Measurements from ENCODE around the gene SDCBP2.

Gene SDCBP2

GRCh38 chr20:1330075-1330830, 1.3 kb upstream of the SDCBP2 start:
- no peak for DNase-seq (ENCODE audit: low read depth)

- DNase-seq (ENCODE audit: low read depth): no peak
These were observed 886 bp downstream of the SDCBP2 start for GRCh38 chr20:1327827-1328679.

- DNase-seq (ENCODE audit: low read depth): peak; percentile 37
These were observed 1.7 kb downstream of the SDCBP2 start for GRCh38 chr20:1327241-1327653.

- DNase-seq (ENCODE audit: low read depth): no peak
These were observed 2.7 kb downstream of the SDCBP2 start for GRCh38 chr20:1326031-1326930.

- DNase-seq (ENCODE audit: low read depth): peak; percentile 91
These were observed 3.5 kb downstream of the SDCBP2 start for GRCh38 chr20:1325173-1326030.

- DNase-seq (ENCODE audit: low read depth): no peak
These were observed 4.3 kb downstream of the SDCBP2 start for GRCh38 chr20:1324598-1325172.

GRCh38 chr20:1323830-1324597, 4.9 kb downstream of the SDCBP2 start:
- no peak for DNase-seq (ENCODE audit: low read depth)

- DNase-seq (ENCODE audit: low read depth): no peak
These were observed 5.7 kb downstream of the SDCBP2 start for GRCh38 chr20:1323256-1323655.

GRCh38 chr20:1322511-1323245, 6.3 kb downstream of the SDCBP2 start:
- peak; percentile 93 for DNase-seq (ENCODE audit: low read depth)

GRCh38 chr20:1321654-1321939, 7.3 kb downstream of the SDCBP2 start:
- no peak for DNase-seq (ENCODE audit: low read depth)

GRCh38 chr20:1320902-1321653, 7.9 kb downstream of the SDCBP2 start:
- DNase-seq (ENCODE audit: low read depth): no peak

GRCh38 chr20:1320016-1320415, 8.9 kb downstream of the SDCBP2 start:
- DNase-seq (ENCODE audit: low read depth): no peak

- DNase-seq (ENCODE audit: low read depth): no peak
These were observed 9.5 kb downstream of the SDCBP2 start for GRCh38 chr20:1319462-1319861.

GRCh38 chr20:1319051-1319450, 9.9 kb downstream of the SDCBP2 start:
- no peak for DNase-seq (ENCODE audit: low read depth)

GRCh38 chr20:1317545-1318255, 11.2 kb downstream of the SDCBP2 start:
- no peak for DNase-seq (ENCODE audit: low read depth)

- DNase-seq (ENCODE audit: low read depth): no peak
These were observed 13.1 kb downstream of the SDCBP2 start for GRCh38 chr20:1315804-1316203.

GRCh38 chr20:1313236-1313964, 15.5 kb downstream of the SDCBP2 start:
- no peak for DNase-seq (ENCODE audit: low read depth)

GRCh38 chr20:1312904-1313235, 16.1 kb downstream of the SDCBP2 start:
- DNase-seq (ENCODE audit: low read depth): no peak
